Testis (tissue), 2 donors: ENCODE results near the gene MPHOSPH9.

Experiments
- CTCF ChIP-seq, 3 experiments: fragments of 450-650 bp in 2 of 3; fragments of 200-600 bp in 1 of 3; sonication (generic) in 1 of 3; IDR thresholded peaks; one replicate each; pipeline ENCODE4 v1.5.1; 2016 to 2019; ENCODE audit warnings: antibody characterized with exemption in 3 of 3, mild to moderate bottlenecking in 2 of 3, moderate library complexity in 1 of 3
- POLR2A ChIP-seq: fragments of 450-650 bp; IDR thresholded peaks from one replicate; pipeline ENCODE4 v1.6.1; 2017; ENCODE audit warnings: antibody characterized with exemption, mild to moderate bottlenecking, moderate library complexity

- TF ChIP-seq CTCF (IDR thresholded peaks at IDR 0.05), result no peak
- TF ChIP-seq POLR2A, result no peak
These were observed 89.8 kb downstream of the MPHOSPH9 start for GRCh38 chr12:123142921-123143735.
